GM18861 (cell line): ENCODE results near the gene LCE1A.

Experiments
- ATAC-seq: cut with Tn5 transposase; IDR thresholded peaks from one replicate; pipeline ENCODE4 v1.9.1; 2021; ENCODE audit not compliant: unreplicated experiment

Gene LCE1A

DNA sequence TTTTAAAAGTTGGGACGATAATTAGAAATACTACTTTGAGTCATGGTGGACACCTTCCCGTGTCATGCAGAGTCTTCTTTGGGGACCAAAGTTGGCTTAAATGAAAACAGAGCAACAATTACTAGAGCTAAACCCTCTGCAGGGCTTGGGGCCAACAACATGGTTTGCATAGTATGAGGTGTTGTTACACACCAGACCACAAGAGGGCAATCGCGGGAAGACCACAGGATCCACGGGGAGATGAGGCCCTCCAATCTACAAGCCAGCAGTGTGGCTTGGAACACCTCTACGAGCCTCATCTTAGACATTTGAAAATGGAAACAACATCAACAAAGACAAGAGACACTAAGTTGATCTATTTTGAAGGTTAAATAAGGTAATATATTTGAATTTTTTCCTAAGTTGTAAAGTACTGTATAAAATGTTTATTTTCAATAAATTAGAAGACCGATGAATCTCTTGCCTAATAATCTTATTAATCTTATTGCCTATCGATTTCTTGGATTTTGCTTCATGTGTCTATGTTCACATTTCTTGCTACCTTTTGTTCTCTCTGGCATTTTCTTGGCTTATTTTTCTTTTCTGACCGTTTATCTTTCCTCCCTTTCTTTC is 42.6 kb downstream of the LCE1A start:
- no peak for ATAC-seq

DNA sequence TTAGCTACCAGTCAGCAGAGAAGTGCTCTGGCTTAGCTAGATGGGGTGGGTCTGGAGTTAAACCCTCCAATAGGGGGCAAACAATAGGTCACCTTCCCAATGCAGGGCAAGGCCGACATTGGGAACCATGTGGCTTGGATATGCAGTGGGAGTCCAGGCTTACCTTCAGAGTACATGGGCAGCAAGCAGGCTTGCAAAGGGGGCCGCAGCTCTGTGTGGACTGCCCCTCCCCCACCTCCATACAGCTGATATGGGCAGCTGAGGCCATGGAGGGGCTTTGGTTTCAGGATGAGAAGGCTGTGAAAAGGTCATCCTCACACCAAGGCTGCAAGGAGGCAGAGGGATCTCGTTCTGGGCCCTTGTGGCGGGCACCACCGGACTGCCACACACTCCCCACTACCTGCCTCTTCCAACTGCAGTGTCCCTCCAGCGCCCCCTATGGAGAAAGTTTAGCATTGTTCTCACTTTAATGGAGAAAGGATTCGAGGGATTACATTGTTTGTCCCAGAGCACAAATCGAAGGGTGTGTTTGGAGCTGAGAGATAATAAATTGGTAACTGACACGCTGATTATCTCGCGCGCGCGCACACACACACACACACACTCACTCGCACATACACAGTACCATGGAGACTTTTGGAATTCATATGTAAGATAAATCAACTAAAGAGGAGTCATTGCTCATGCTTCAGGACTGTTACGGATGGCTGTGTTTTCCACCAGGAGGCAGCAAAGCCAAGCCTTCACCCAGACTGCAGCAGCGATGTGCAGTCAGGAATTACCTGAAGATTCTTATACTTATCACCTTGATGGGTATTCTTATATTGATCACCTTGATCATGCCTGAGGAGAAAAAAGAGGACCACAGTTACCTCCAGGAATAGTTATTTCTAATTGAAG is 43.8 kb downstream of the LCE1A start:
- ATAC-seq = no peak

DNA sequence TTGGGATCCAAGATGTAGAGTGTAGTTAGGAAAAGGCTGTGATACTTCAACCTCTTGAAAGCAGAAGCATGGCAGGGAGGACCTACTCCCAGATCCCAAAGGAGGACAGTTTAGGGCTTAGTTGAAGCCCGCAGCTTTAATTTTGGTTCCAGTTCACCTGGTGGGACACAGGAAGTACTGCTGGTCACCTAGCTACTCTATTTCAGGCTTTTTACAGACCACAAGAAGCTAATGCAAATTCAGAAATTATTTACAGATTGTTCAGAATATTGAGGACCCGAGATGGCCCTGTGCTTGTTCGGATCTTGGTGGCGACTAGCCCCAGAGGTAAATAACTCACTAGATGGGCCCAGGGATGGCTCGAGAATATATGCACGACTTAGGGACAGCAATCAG is 44.5 kb downstream of the LCE1A start:
- ATAC-seq = peak; percentile 59

GRCh38 chr1:152873495-152873894 is 46.2 kb downstream of the LCE1A start:
- ATAC-seq = no peak

GRCh38 chr1:152876827-152877226 is 49.6 kb downstream of the LCE1A start:
- ATAC-seq = no peak
